CD4-positive, alpha-beta T cell treated with Interferon alpha-2 for 1 hour (primary cell): Measurements from ENCODE around the gene SLC26A1.
"Not testable (repeated sequence)": the region's sequence is repeated elsewhere in the genome, so short reads cannot be mapped to it uniquely, and the experiment has no call there.

Experiments
- DNase-seq, 2 donors: peaks; one replicate each; pipeline ENCODE4 v3.0.0-alpha.2; 2020 to 2022

The SLC26A1 gene

GRCh38 chr4:978957-979701 lies 14.1 kb downstream of the SLC26A1 start:
- DNase-seq: no peak

- not testable (repeated sequence) for DNase-seq
Observed at GRCh38 chr4:976016-976415, 17.2 kb downstream of the SLC26A1 start.

GRCh38 chr4:974668-975067 lies 18.5 kb downstream of the SLC26A1 start:
- DNase-seq: no peak

GRCh38 chr4:973431-974397 lies 19.5 kb downstream of the SLC26A1 start, which contains the start of gene DGKQ:
DGKQ (minus strand) TSS chr4:973569; CDS start chr4:973482, 87 bp downstream.
- peak; percentile 90 to 94 for DNase-seq

- DNase-seq: peak; percentile 43 to 68
Observed at GRCh38 chr4:972651-973424, 20.4 kb downstream of the SLC26A1 start.

- DNase-seq: no peak
Observed at GRCh38 chr4:971666-972500, 21.3 kb downstream of the SLC26A1 start.

- no peak for DNase-seq
Observed at GRCh38 chr4:970854-971520, 22.2 kb downstream of the SLC26A1 start.

- DNase-seq: peak; percentile 63 to 78
Observed at GRCh38 chr4:970046-970745, 23.0 kb downstream of the SLC26A1 start.

GRCh38 chr4:968621-969394 lies 24.4 kb downstream of the SLC26A1 start:
- DNase-seq: no peak

GRCh38 chr4:968221-968620 lies 25.0 kb downstream of the SLC26A1 start:
- no peak for DNase-seq

- no peak for DNase-seq
Observed at GRCh38 chr4:967113-968104, 25.8 kb downstream of the SLC26A1 start.

GRCh38 chr4:966266-967112 lies 26.7 kb downstream of the SLC26A1 start:
- DNase-seq: no peak

- no peak for DNase-seq
Observed at GRCh38 chr4:965766-966134, 27.5 kb downstream of the SLC26A1 start.

- no peak for DNase-seq
Observed at GRCh38 chr4:965048-965765, 28.0 kb downstream of the SLC26A1 start.

- DNase-seq: no peak
Observed at GRCh38 chr4:964346-965025, 28.7 kb downstream of the SLC26A1 start.
